ENCODE data around the gene ALDOA. TPM values are rescaled to one million over a fixed set of nuclear protein-coding genes. Genes with fewer than 3 reads are reported as not detected.

Gene ALDOA
- total RNA-seq, 4 donors from 2014 or later: 794 to 967 (median 870) TPM

DNA sequence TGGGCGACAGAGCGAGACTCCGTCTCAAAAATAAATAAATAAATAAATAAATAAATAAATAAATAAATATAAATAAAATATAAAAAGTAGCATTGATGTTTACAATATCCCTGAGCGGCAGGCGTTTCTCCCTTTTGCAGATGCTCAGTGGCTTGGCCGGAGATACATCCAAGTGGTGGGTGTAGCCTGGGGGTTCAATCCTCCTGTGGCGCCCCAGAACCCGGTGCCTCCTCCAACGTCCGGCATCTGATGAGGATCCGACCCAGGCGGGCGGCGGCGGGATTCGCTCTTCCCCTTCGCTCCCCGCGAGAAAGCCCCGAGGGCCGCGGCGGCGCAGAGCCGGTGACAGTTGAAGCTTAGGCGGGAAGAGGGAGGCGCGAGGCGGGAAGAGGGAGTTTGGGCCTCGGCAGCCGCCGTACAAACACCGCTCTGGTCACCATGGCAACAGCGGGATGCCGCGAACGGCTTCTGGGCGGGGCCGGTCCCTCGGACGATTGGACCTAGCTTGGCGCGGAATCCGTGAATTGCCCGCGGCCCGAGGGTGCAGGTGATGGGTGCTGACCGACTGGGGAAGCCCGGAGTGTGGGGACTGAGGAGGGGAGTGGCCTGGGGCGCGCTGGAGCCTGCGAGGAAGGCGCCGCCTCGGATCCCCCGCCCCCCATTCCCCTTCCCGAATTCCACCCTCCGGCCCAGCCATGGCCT lies 12.7 kb upstream of the ALDOA start:
- Histone ChIP-seq H3K4me3 (peak overlapping the region; percentile 63), H3K4me1 (peaks cover 36% of the 10 kb centered on the region), H3K9me3 (no peaks in the 10 kb centered on the region), H3K36me3 (no peaks in the 10 kb centered on the region), H3K27ac (no peak overlapping the region), H3K27me3 (no peaks in the 10 kb centered on the region)
- 18% methylated on average over 11 of the region's 58 CpGs for WGBS
- peak; percentile 95 to 98 for DNase-seq (ENCODE audit: low spot score in 2 of 2)
- TF ChIP-seq POLR2A (IDR thresholded peaks at IDR 0.05) (no peak), EP300 (IDR thresholded peaks at IDR 0.05) (no peak), POLR2AphosphoS5 (IDR thresholded peaks at IDR 0.05) (peak in 2 of 3 donors; percentile 80 to 98)
- TF ChIP-seq, protein P1, sequence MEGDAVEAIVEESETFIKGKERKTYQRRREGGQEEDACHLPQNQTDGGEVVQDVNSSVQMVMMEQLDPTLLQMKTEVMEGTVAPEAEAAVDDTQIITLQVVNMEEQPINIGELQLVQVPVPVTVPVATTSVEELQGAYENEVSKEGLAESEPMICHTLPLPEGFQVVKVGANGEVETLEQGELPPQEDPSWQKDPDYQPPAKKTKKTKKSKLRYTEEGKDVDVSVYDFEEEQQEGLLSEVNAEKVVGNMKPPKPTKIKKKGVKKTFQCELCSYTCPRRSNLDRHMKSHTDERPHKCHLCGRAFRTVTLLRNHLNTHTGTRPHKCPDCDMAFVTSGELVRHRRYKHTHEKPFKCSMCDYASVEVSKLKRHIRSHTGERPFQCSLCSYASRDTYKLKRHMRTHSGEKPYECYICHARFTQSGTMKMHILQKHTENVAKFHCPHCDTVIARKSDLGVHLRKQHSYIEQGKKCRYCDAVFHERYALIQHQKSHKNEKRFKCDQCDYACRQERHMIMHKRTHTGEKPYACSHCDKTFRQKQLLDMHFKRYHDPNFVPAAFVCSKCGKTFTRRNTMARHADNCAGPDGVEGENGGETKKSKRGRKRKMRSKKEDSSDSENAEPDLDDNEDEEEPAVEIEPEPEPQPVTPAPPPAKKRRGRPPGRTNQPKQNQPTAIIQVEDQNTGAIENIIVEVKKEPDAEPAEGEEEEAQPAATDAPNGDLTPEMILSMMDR (IDR thresholded peaks at IDR 0.05): no peak

DNA sequence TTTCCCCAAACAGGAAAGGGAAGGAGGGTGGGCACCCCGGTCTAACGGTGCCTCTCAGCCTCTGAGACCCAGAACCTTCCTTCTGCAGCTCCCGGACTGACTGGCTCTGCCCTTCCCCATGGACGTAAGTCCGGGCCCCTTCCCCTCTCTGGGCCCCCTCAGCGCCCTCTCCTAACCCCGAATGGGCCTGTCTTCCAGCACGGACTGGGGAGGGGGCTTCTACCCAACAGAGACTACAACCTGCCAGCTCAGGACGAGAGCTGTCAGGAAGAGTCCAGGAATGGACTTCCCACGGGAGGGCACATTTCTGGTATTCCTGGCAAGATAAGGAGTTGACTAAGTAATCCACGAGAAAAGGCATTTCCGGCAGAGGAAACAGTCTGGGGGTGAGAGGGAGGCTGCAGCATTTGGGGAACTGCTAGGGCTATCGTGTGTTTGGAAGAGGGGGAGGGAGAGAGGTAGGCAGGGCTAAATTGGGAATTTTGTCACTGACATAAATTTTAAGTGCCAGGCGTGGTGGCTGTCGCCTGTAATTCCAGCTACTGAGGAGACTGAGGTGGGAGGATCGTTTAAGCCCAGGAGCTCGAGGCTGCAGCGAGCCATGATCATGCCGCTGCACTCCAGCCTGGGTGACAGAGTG lies 12.1 kb upstream of the ALDOA start:
- Histone ChIP-seq H3K36me3 (no peaks in the 10 kb centered on the region), H3K27ac (no peak overlapping the region), H3K4me3 (peak overlapping the region; percentile 63), H3K4me1 (peaks cover 36% of the 10 kb centered on the region), H3K27me3 (no peaks in the 10 kb centered on the region), H3K9me3 (no peaks in the 10 kb centered on the region)
- no peak for TF ChIP-seq POLR2AphosphoS5 (IDR thresholded peaks at IDR 0.05)
- no peak for TF ChIP-seq EP300 (IDR thresholded peaks at IDR 0.05)
- no peak for TF ChIP-seq POLR2A (IDR thresholded peaks at IDR 0.05)
- no peak for DNase-seq (ENCODE audit: low spot score in 2 of 2)
- 7% methylated on average over 15 of the region's 19 CpGs for WGBS

DNA sequence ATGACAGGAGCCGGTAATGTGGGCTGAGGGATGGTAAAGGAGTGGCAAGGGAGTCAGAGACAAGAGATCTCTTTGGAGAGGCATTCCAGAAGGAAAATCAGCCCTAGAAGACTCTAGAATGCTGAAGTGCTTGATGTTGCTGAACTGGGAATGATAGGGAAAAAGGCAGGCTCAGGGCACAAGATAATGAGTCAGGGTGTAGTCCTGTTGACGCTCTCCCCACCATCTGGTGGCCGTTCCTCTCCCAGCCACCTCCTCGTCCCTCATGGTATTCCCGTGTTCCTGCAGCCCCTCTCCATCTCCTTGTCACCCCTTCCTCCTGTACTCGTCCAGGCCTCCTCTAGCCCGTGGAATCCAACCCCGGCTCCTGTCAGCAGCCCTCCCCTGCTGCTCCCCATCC lies 11.1 kb upstream of the ALDOA start:
- DNase-seq (ENCODE audit: low spot score in 2 of 2): no peak
- Histone ChIP-seq H3K4me3 (no peak overlapping the region), H3K9me3 (no peaks in the 10 kb centered on the region), H3K27ac (no peak overlapping the region), H3K4me1 (peaks cover 36% of the 10 kb centered on the region), H3K27me3 (no peaks in the 10 kb centered on the region), H3K36me3 (no peaks in the 10 kb centered on the region)
- no peak for TF ChIP-seq POLR2A (IDR thresholded peaks at IDR 0.05)
- TF ChIP-seq POLR2AphosphoS5 (IDR thresholded peaks at IDR 0.05): no peak
- TF ChIP-seq, protein P1 (IDR thresholded peaks at IDR 0.05): no peak
- no peak for TF ChIP-seq EP300 (IDR thresholded peaks at IDR 0.05)
- WGBS: 71% methylated on average over 8 of the region's 8 CpGs

DNA sequence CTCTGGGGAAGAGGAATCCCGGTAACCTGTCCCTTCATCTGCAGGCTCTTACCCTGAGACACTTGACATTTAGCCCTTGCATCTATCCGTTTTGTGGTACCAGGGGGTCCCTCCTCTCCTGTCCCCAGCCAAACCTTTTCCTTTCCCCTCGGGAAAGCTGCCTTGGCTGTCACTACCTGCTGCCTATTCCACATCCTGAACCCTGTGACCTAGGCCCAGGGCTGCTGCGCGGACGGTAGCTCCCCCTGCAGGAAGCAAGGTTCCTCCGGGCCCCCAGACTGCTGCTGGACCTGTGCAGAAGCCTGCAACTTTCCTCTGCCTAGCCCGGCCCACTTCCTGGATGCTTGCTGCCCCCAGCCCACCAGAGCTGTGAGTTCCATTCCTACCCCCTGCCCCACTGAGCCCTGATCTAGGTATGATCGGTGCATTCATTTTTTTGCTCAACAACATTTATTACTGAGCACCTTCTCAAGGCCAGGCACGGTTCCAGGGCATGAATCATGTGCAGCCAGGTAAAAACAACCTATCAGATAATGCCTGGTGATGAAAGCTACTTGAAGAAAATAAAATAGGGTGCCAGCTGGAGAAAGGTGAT lies 10.5 kb upstream of the ALDOA start:
- Histone ChIP-seq H3K4me3 (no peak overlapping the region), H3K36me3 (no peaks in the 10 kb centered on the region), H3K27ac (no peak overlapping the region), H3K4me1 (peaks cover 35% of the 10 kb centered on the region), H3K27me3 (no peaks in the 10 kb centered on the region), H3K9me3 (no peaks in the 10 kb centered on the region)
- WGBS: 38% methylated on average over 10 of the region's 10 CpGs
- TF ChIP-seq POLR2AphosphoS5 (IDR thresholded peaks at IDR 0.05): no peak
- TF ChIP-seq POLR2A (IDR thresholded peaks at IDR 0.05): no peak
- TF ChIP-seq, protein P1 (IDR thresholded peaks at IDR 0.05): peak in 1 of 2 donors; percentile 48
- DNase-seq (ENCODE audit: low spot score in 2 of 2): no peak

DNA sequence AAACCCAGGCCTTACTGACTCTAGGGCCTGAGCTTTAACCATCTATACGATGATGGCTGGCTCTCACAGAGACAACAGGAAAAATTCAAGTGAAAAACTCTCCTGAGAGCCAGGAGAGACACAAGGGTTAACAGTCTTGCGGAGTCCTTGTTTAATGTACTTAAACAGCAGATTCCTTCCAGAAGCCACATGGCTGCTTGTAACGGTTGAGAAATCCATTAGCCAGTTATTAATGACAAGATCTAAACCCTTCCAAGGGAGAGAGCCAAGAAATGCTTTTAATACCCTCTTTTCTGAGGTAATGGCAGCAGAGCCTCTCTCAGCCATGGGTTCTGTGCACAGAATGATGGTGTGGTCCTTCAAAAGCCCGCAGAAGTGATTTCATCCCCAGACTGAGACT lies 5.2 kb upstream of the ALDOA start:
- 71% methylated on average over 4 of the region's 4 CpGs for WGBS
- Histone ChIP-seq H3K27me3 (no peaks in the 10 kb centered on the region), H3K9me3 (no peaks in the 10 kb centered on the region), H3K36me3 (no peaks in the 10 kb centered on the region), H3K4me3 (no peak overlapping the region), H3K4me1 (peaks cover 30% of the 10 kb centered on the region), H3K27ac (peak overlapping the region; percentile 20)
- TF ChIP-seq, protein P1 (IDR thresholded peaks at IDR 0.05): no peak
- TF ChIP-seq POLR2AphosphoS5 (IDR thresholded peaks at IDR 0.05) (no peak), POLR2A (IDR thresholded peaks at IDR 0.05) (no peak), EP300 (IDR thresholded peaks at IDR 0.05) (no peak)
- no peak for DNase-seq (ENCODE audit: low spot score in 2 of 2)
